MM.1S (cell line): ENCODE measurements around the gene OLFM3.

Experiments used
- DNase-seq: peaks from one replicate; pipeline ENCODE4 v3.0.0-alpha.2; 2015
- H2AFZ ChIP-seq: fragments of 300-600 bp; sonication (generic); 2 replicates; pipeline ENCODE4 v1.6.0; 2016; ENCODE audit warnings: antibody characterized with exemption, low read length
- H3F3A ChIP-seq: fragments of 300-600 bp; sonication (generic); 2 replicates; pipeline ENCODE4 v1.6.1; 2016; ENCODE audit warnings: mild to moderate bottlenecking, antibody characterized with exemption, low read length, moderate library complexity, mixed read lengths; ENCODE audit not compliant: insufficient read depth
- H3K27ac ChIP-seq: fragments of 300-600 bp; sonication (generic); 2 replicates; pipeline ENCODE4 v1.5.1; 2016; ENCODE audit warnings: mild to moderate bottlenecking, low read length
- H3K27me3 ChIP-seq: fragments of 300-600 bp; sonication (generic); replicated peaks from 2 replicates; pipeline ENCODE4 v1.6.0; 2016; ENCODE audit warnings: low read length; ENCODE audit not compliant: insufficient read depth
- H3K36me3 ChIP-seq: fragments of 300-600 bp; sonication (generic); replicated peaks from 2 replicates; pipeline ENCODE4 v1.6.1; 2016; ENCODE audit warnings: mild to moderate bottlenecking, low read length, mixed read lengths; ENCODE audit not compliant: insufficient read depth
- H3K4me1 ChIP-seq: fragments of 300-600 bp; sonication (generic); 2 replicates; pipeline ENCODE4 v1.6.1; 2016; ENCODE audit warnings: low read length, mixed read lengths
- H3K4me2 ChIP-seq: fragments of 300-600 bp; sonication (generic); 2 replicates; pipeline ENCODE4 v1.6.0; 2016; ENCODE audit warnings: low read depth, low read length
- H3K4me3 ChIP-seq: fragments of 300-600 bp; sonication (generic); 2 replicates; pipeline ENCODE4 v1.5.1; 2016; ENCODE audit warnings: low read length, mixed read lengths
- H3K79me2 ChIP-seq: fragments of 300-600 bp; sonication (generic); 2 replicates; pipeline ENCODE4 v1.6.1; 2016; ENCODE audit warnings: mixed run types, low read length, mixed read lengths
- H3K9ac ChIP-seq: fragments of 300-600 bp; sonication (generic); 2 replicates; pipeline ENCODE4 v1.6.1; 2016; ENCODE audit warnings: low read length, mixed read lengths
- H3K9me2 ChIP-seq: fragments of 300-600 bp; sonication (generic); replicated peaks from 2 replicates; pipeline ENCODE4 v1.6.1; 2016; ENCODE audit warnings: mild to moderate bottlenecking, low read length, mixed read lengths; ENCODE audit not compliant: insufficient read depth
- H3K9me3 ChIP-seq: fragments of 300-600 bp; sonication (generic); replicated peaks from 2 replicates; pipeline ENCODE4 v1.6.1; 2016; ENCODE audit warnings: mild to moderate bottlenecking, low read length, mixed read lengths; ENCODE audit not compliant: insufficient read depth
- H4K20me1 ChIP-seq: fragments of 300-600 bp; sonication (generic); 2 replicates; pipeline ENCODE4 v1.6.1; 2016; ENCODE audit warnings: mild to moderate bottlenecking, low read length, moderate library complexity, mixed read lengths; ENCODE audit not compliant: insufficient read depth
- CTCF ChIP-seq: fragments of 300-600 bp; sonication (generic); IDR thresholded peaks from 2 replicates; pipeline ENCODE4 v1.5.1; 2016; ENCODE audit warnings: antibody characterized with exemption, low read length, mixed read lengths
- EZH2 ChIP-seq: fragments of 300-600 bp; sonication (generic); optimal IDR thresholded peaks from 2 replicates; pipeline ENCODE3; 2017; ENCODE audit warnings: low read depth, mild to moderate bottlenecking, antibody characterized with exemption, low read length, mixed read lengths
- EZH2phosphoT487 ChIP-seq: fragments of 300-600 bp; sonication (generic); IDR thresholded peaks from 2 replicates; pipeline ENCODE4 v1.6.1; 2018; ENCODE audit warnings: antibody characterized with exemption, low read length

The OLFM3 gene

GRCh38 chr1:101854271-101854670 is 142.5 kb downstream of the OLFM3 start:
- no peaks in the 10 kb centered on the region for H3K27me3 ChIP-seq
- H3K4me1 ChIP-seq: no peaks in the 10 kb centered on the region
- no peak overlapping the region for H3K9ac ChIP-seq
- H3F3A ChIP-seq: no peaks in the 10 kb centered on the region
- TF ChIP-seq CTCF (no peak), EZH2 (no peak), EZH2phosphoT487 (no peak)
- no peak overlapping the region for H2AFZ ChIP-seq
- H3K79me2 ChIP-seq: no peaks in the 10 kb centered on the region
- H3K4me3 ChIP-seq: no peak overlapping the region
- no peak overlapping the region for H3K27ac ChIP-seq
- no peaks in the 10 kb centered on the region for H3K9me2 ChIP-seq
- no peak for DNase-seq
- no peak overlapping the region for H3K4me2 ChIP-seq
- H4K20me1 ChIP-seq: no peaks in the 10 kb centered on the region
- no peaks in the 10 kb centered on the region for H3K9me3 ChIP-seq
- H3K36me3 ChIP-seq: no peaks in the 10 kb centered on the region

- no peak overlapping the region for H3K27ac ChIP-seq
- no peaks in the 10 kb centered on the region for H3K36me3 ChIP-seq
- no peak for DNase-seq
- TF ChIP-seq EZH2 (no peak), EZH2phosphoT487 (no peak), CTCF (no peak)
- H3K9me3 ChIP-seq: no peaks in the 10 kb centered on the region
- no peak overlapping the region for H3K4me3 ChIP-seq
- no peaks in the 10 kb centered on the region for H4K20me1 ChIP-seq
- no peak overlapping the region for H2AFZ ChIP-seq
- no peak overlapping the region for H3K9ac ChIP-seq
- no peaks in the 10 kb centered on the region for H3K9me2 ChIP-seq
- no peak overlapping the region for H3K4me2 ChIP-seq
- H3F3A ChIP-seq: no peaks in the 10 kb centered on the region
- H3K79me2 ChIP-seq: no peaks in the 10 kb centered on the region
- no peaks in the 10 kb centered on the region for H3K4me1 ChIP-seq
- no peaks in the 10 kb centered on the region for H3K27me3 ChIP-seq
Measured at GRCh38 chr1:101852936-101853335, 143.8 kb downstream of the OLFM3 start.

GRCh38 chr1:101849356-101849755 is 147.4 kb downstream of the OLFM3 start:
- Histone ChIP-seq H3K9me3 (no peaks in the 10 kb centered on the region), H3K27me3 (no peaks in the 10 kb centered on the region), H4K20me1 (no peaks in the 10 kb centered on the region), H3K4me2 (no peak overlapping the region), H3K79me2 (no peaks in the 10 kb centered on the region), H3K4me3 (no peak overlapping the region), H3K36me3 (no peaks in the 10 kb centered on the region), H3F3A (no peaks in the 10 kb centered on the region), H3K27ac (no peak overlapping the region), H3K9me2 (no peaks in the 10 kb centered on the region), H3K9ac (no peak overlapping the region), H3K4me1 (no peaks in the 10 kb centered on the region), H2AFZ (no peak overlapping the region)
- no peak for DNase-seq
- TF ChIP-seq EZH2phosphoT487: no peak

- no peak for DNase-seq
- Histone ChIP-seq H4K20me1 (no peaks in the 10 kb centered on the region), H3K27ac (no peak overlapping the region), H2AFZ (no peak overlapping the region), H3K9me2 (no peaks in the 10 kb centered on the region), H3K4me2 (no peak overlapping the region), H3K9me3 (no peaks in the 10 kb centered on the region), H3K36me3 (no peaks in the 10 kb centered on the region), H3F3A (no peaks in the 10 kb centered on the region), H3K27me3 (no peaks in the 10 kb centered on the region), H3K4me3 (no peak overlapping the region), H3K9ac (no peak overlapping the region), H3K4me1 (no peaks in the 10 kb centered on the region), H3K79me2 (no peaks in the 10 kb centered on the region)
- TF ChIP-seq EZH2: no peak
- no peak for TF ChIP-seq EZH2phosphoT487
- no peak for TF ChIP-seq CTCF
Measured at GRCh38 chr1:101847626-101848025, 149.1 kb downstream of the OLFM3 start.
